Smooth muscle cell (in vitro differentiated cells): ENCODE measurements around the gene CGREF1. TPM values are rescaled to one million over a fixed set of nuclear protein-coding genes. Genes with fewer than 3 reads are reported as not detected.

Source experiments
- DNase-seq: peaks from one replicate; lab custom pipeline; 2025; ENCODE audit not compliant: unreplicated experiment; lab: John Stamatoyannopoulos, UW
- H2AFZ ChIP-seq: fragments of 200-600 bp; sonication (generic); 2 replicates; pipeline ENCODE4 v1.6.0; 2016; ENCODE audit warnings: antibody characterized with exemption, low read depth, mild to moderate bottlenecking
- H3F3A ChIP-seq: fragments of 200-600 bp; sonication (generic); 2 replicates; pipeline ENCODE4 v1.6.0; 2017; ENCODE audit warnings: antibody characterized with exemption, low read depth
- H3K27ac ChIP-seq: fragments of 200-600 bp; sonication (generic); 2 replicates; pipeline ENCODE4 v1.5.1; 2016; ENCODE audit warnings: low read depth, mild to moderate bottlenecking
- H3K27me3 ChIP-seq: fragments of 200-600 bp; sonication (generic); 2 replicates; pipeline ENCODE4 v1.6.1; 2016; ENCODE audit warnings: low read depth, mild to moderate bottlenecking
- H3K36me3 ChIP-seq: fragments of 200-600 bp; sonication (generic); 2 replicates; pipeline ENCODE4 v1.5.1; 2016; ENCODE audit warnings: low read depth
- H3K4me1 ChIP-seq: fragments of 200-600 bp; sonication (generic); 2 replicates; pipeline ENCODE4 v1.5.1; 2016; ENCODE audit warnings: low read depth
- H3K4me2 ChIP-seq: fragments of 200-600 bp; sonication (generic); 2 replicates; pipeline ENCODE4 v1.6.0; 2016; ENCODE audit warnings: mild to moderate bottlenecking
- H3K4me3 ChIP-seq: fragments of 200-600 bp; sonication (generic); 2 replicates; pipeline ENCODE4 v1.5.1; 2016; ENCODE audit warnings: mild to moderate bottlenecking
- H3K79me2 ChIP-seq: fragments of 200-600 bp; sonication (generic); 2 replicates; pipeline ENCODE4 v1.6.0; 2016; ENCODE audit warnings: low read depth, mild to moderate bottlenecking
- H3K9ac ChIP-seq: fragments of 200-600 bp; sonication (generic); 2 replicates; pipeline ENCODE4 v1.6.0; 2016; ENCODE audit warnings: low read depth
- H3K9me3 ChIP-seq: fragments of 200-600 bp; sonication (generic); replicated peaks from 2 replicates; pipeline ENCODE4 v1.5.1; 2016; ENCODE audit warnings: low read depth
- H4K20me1 ChIP-seq: fragments of 200-600 bp; sonication (generic); 2 replicates; pipeline ENCODE4 v1.6.0; 2016; ENCODE audit warnings: low read depth
- WGBS: methylation state at CpG from one replicate; pipeline ENCODE4 v1.1.7; 2016; ENCODE audit warnings: low lambda C conversion rate; 5-methylcytosine and 5-hydroxymethylcytosine counted together
- polyA plus RNA-seq: library from polyadenylated mRNA; unstranded; fragments of >200 nt; fragmentation: Nextera tagmentation; extraction: Ambion mirVana; gene quantifications from 2 replicates; pipeline ENCODE4 v1.2.1, GENCODE V29; 2016
- total RNA-seq: library from RNA; depleted of rRNA; stranded (reverse); fragments of >200 nt; gene quantifications from 2 replicates; pipeline ENCODE4 v1.2.3, GENCODE V29; 2014
- TF ChIP-seq, protein P1 (sequence below): fragments of 200-600 bp; sonication (generic); IDR thresholded peaks from 2 replicates; pipeline ENCODE4 v1.5.1; 2017; ENCODE audit warnings: borderline replicate concordance, mild to moderate bottlenecking, antibody characterized with exemption; ENCODE audit not compliant: insufficient read depth, poor library complexity, severe bottlenecking

Gene CGREF1
- total and polyA plus RNA-seq, 2 experiments from 2014 or later = 0.85 TPM; not detected in 1

DNA sequence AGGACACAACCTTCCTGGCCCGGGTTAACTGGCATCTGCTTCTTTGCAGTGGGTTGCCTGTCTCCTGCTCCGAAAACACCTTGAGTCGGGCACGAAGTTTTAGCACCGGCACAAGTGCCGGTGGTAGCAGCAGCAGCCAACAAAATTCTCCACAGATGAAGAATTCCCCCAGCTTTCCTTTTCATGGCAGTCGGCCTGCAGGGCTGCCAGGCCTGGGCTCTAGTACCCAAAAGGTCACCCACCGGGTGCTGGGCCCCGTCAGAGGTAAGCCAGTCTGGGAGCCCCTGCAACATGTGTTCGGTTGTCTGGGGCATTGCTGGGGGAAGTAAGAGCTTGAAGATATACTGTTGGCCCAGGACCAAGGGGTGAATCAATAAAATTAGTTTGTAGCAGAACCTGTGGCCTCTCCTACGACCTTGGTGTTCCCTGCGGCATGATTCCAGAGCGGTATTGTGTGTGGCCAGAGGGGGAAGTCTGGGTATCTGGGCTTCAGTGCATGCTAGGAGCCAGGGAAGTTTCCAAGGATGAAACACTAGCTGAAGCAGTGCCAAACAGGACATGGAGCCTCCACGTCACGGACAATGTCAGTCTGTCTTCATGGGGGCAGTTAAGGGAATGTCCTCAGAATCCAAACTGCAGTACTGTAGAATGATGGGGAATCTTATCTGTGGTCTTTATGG, 59.6 kb downstream of the CGREF1 start:
- Histone ChIP-seq H3K36me3 (no peaks in the 10 kb centered on the region), H3K27me3 (no peaks in the 10 kb centered on the region), H3K4me1 (no peaks in the 10 kb centered on the region), H3K27ac (no peak overlapping the region), H3K79me2 (peaks cover 7% of the 10 kb centered on the region), H3K4me3 (no peak overlapping the region), H3K9me3 (no peaks in the 10 kb centered on the region), H3K4me2 (no peak overlapping the region), H4K20me1 (peaks cover 20% of the 10 kb centered on the region), H3F3A (peaks cover 17% of the 10 kb centered on the region), H2AFZ (no peak overlapping the region), H3K9ac (no peak overlapping the region)
- TF ChIP-seq, protein P1, sequence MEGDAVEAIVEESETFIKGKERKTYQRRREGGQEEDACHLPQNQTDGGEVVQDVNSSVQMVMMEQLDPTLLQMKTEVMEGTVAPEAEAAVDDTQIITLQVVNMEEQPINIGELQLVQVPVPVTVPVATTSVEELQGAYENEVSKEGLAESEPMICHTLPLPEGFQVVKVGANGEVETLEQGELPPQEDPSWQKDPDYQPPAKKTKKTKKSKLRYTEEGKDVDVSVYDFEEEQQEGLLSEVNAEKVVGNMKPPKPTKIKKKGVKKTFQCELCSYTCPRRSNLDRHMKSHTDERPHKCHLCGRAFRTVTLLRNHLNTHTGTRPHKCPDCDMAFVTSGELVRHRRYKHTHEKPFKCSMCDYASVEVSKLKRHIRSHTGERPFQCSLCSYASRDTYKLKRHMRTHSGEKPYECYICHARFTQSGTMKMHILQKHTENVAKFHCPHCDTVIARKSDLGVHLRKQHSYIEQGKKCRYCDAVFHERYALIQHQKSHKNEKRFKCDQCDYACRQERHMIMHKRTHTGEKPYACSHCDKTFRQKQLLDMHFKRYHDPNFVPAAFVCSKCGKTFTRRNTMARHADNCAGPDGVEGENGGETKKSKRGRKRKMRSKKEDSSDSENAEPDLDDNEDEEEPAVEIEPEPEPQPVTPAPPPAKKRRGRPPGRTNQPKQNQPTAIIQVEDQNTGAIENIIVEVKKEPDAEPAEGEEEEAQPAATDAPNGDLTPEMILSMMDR = no peak
- 93% methylated on average over 15 of the region's 15 CpGs for WGBS
- no peak for DNase-seq

DNA sequence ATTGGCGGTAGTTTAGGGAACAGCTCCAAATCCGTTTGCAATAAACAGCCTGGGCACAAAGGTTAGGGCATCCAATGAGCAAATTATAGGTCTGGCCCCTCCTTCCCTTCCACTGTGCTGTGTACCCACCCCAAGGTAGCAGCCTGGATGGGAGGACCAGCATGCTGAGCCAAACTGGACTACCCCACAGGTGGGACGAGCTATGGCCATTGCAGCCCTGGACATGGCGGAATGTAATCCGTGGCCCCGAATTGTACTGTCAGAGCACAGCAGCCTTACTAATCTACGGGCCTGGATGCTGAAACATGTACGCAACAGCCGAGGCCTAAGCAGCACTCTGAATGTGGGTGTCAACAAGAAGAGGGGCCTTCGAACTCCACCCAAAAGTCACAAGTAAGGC, 60.7 kb downstream of the CGREF1 start:
- Histone ChIP-seq H3K4me2 (no peak overlapping the region), H3K9me3 (no peaks in the 10 kb centered on the region), H3K27ac (no peak overlapping the region), H3K4me3 (no peak overlapping the region), H3F3A (peaks cover 21% of the 10 kb centered on the region), H3K36me3 (no peaks in the 10 kb centered on the region), H4K20me1 (peaks cover 14% of the 10 kb centered on the region), H2AFZ (no peak overlapping the region), H3K4me1 (no peaks in the 10 kb centered on the region), H3K27me3 (no peaks in the 10 kb centered on the region), H3K9ac (no peak overlapping the region), H3K79me2 (peaks cover 7% of the 10 kb centered on the region)
- TF ChIP-seq, protein P1 = no peak
- no peak for DNase-seq
- 96% methylated on average over 10 of the region's 10 CpGs for WGBS

DNA sequence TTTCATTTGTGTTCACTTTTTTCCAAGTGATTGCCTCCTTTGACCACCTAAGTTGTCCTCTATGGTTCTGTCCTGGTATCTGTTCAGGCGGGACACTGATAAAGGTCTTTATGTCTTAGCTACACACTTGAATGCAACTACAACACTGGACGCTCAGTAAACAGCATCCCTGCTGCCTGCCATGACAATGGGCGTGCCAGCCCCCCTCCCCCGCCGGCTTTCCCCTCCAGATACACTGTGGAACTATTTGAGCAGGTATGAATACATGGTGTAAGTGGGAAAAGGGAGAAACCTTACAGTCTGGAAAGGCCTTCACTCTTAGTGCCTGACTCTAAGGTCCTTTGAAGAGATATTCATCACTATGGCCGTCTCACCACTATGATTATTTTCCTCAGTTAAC, 61.7 kb downstream of the CGREF1 start:
- no peak for DNase-seq
- Histone ChIP-seq H3K9me3 (no peaks in the 10 kb centered on the region), H3K27me3 (no peaks in the 10 kb centered on the region), H3K4me2 (no peak overlapping the region), H3K4me3 (no peak overlapping the region), H3K36me3 (no peaks in the 10 kb centered on the region), H3F3A (peaks cover 12% of the 10 kb centered on the region), H3K4me1 (peaks cover 4% of the 10 kb centered on the region), H4K20me1 (peaks cover 8% of the 10 kb centered on the region), H3K9ac (no peak overlapping the region), H3K79me2 (no peaks in the 10 kb centered on the region), H3K27ac (no peak overlapping the region), H2AFZ (no peak overlapping the region)
- TF ChIP-seq, protein P1 = no peak
- WGBS = 91% methylated on average over 6 of the region's 6 CpGs

DNA sequence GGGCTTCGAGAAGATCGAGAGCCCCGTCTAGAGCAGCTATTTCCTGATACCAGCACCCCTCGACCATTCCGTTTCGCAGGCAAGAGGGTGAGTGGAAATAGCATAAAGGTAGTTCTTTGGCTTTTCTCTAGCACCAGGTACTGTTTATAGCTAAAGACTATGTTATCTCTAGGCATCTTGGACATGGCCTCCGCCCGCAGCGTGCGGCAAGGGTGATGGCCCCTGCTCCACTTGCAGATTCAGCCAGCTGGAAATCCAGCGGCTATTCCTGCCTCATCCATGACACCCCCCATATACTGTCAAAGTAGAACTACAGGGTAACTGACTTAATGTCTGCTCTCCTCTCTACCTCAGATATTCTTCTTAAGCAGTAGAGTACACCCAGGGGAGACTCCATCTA, 64.2 kb downstream of the CGREF1 start:
- Histone ChIP-seq H3K27me3 (no peaks in the 10 kb centered on the region), H3K36me3 (no peaks in the 10 kb centered on the region), H3K4me2 (no peak overlapping the region), H3K4me1 (peaks cover 5% of the 10 kb centered on the region), H3K4me3 (no peak overlapping the region), H2AFZ (no peak overlapping the region), H3F3A (peaks cover 10% of the 10 kb centered on the region), H3K79me2 (no peaks in the 10 kb centered on the region), H4K20me1 (peaks cover 6% of the 10 kb centered on the region), H3K9ac (no peak overlapping the region), H3K9me3 (no peaks in the 10 kb centered on the region), H3K27ac (no peak overlapping the region)
- WGBS = 98% methylated on average over 11 of the region's 11 CpGs
- DNase-seq = no peak
- TF ChIP-seq, protein P1 = no peak
